ENCODE results near the gene SLC19A2.
"Not testable (repeated sequence)": the region's sequence is repeated elsewhere in the genome, so short reads cannot be mapped to it uniquely, and the experiment has no call there.

The SLC19A2 gene

DNA sequence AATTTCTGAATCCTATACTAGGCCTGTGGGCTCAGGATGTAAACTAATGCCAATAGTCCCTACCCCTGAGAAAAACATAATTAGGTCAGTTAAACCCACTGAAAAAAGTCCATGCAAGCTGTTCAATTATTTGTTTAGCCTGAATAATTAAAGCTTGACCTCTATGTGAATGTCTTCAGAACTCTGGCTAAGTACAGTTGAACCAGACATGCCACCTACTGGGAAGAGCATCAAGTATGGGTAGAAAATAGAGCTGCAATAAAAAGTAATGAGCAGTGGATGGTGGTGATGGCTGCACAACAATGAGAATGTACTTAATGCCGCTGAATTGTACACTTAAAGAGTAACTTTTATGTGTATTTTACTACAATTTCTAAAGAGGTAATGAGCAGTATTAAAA is 23.6 kb upstream of the SLC19A2 start:
- DNase-seq (ENCODE audit: low read depth in 2 of 2): no peak

DNA sequence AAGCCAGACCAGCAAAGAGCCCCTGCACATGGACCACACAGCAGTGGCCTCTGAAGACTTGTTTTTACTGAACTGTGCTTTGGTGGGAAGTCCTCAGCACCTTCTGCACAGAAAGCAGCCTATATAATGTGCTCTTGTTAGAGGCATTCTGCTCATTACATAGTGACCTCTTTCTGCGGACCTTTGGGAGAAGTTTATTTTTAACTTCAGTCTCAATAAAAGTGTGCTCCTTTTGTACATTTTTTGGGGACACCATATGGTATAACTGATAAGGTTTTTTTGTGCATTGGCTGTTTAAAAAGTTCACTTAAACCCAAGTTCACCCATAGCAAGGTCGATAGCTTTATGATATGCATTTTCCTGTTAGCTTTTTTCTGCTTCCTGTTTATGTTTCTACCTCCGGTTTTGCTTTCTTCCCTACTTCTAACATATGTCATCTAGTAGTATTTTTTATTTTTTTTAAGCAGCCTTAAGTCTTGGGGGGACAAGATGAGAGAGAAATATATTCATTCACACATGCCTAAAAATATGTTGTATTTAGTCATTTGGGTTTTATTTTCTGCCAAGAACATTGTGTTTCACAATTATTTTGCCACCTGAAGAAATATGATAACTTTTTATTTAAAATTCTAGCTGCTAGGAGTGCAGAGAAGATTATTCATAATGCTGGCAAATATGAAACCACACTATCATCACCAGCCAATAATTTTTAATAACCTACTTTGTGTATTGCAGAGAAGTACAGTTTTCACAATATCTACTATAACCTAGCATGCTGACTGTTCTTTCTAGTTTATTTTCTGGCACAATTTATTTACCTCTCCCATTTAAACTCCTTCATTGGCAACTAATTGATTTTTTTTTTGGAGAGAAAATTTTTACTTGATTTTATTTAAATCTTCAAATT is 22.9 kb upstream of the SLC19A2 start:
- no peak for DNase-seq (ENCODE audit: low read depth in 2 of 2)

DNA sequence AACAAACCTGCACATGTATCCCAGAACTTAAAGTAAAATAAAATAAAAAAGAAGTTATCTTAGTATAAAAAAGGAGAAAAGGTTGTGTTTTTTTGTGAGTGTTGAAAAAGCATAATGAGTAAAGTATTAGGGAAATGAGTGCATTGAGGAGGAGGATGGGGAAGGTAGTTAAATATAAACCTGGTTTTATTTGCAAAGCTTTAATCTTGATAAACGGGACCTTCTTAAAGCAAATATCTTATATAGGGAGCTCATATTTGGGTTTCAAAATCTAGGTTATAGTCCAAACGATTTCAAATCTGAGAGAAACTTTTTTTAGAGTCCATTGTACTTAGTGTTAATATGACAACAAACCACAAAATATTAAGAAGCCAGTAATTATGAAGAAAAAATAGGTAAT is 21.7 kb upstream of the SLC19A2 start:
- DNase-seq (ENCODE audit: low read depth in 2 of 2): no peak

DNA sequence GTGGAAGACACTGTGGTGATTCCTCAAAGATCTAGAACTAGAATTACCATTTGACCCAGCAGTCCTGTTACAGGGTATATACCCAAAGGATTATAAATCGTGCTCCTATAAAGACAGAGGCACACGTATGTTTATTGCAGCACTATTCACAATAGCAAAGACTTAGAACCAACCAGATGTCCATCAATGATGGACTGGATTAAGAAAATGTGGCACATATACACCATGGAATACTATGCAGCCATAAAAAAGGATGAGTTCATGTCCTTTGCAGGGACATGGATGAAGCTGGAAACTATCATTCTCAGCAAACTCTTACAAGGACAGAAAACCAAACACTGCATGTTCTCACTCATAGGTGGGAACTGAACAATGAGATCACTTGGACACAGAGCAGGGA is 17.9 kb upstream of the SLC19A2 start:
- not testable (repeated sequence) for DNase-seq (ENCODE audit: low read depth in 2 of 2)

DNA sequence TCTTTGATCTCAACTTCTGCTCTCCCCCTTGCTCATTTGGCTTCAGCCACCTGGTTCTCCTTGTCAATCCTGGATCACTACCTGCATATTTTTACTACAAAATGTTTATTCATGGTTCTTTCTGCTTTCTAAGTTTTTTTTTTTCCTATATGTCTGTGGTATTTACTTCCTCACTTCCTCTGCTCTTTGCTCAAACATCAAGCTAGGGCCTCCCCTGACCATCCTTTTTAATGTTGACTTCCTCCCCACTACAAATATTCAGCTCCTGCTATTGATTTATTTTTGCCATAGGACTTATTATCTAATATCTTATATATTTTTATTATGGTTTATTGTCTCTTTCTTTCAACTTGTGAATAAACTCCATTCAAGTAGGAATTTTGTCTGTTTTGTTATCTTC is 14.1 kb upstream of the SLC19A2 start:
- DNase-seq (ENCODE audit: low read depth in 2 of 2): no peak

DNA sequence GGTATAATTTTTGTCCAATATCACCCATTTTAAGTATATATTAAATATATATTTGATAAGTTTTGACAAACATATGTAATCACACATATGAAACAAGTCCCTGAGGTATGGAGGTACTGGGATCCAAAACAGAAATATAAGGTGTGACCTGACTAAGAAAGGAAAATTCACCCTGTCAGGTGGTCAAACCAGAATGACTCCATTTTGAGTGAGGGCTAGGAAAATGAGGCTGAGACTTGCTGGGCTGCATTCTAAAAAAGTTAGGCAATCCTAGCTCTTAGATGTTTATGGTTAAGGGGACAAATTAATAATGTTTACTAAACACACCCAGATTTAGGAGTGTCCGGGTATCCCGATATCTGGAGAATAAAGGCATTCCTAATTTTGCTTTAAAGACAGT is 11.6 kb upstream of the SLC19A2 start:
- DNase-seq (ENCODE audit: low read depth in 2 of 2): no peak

DNA sequence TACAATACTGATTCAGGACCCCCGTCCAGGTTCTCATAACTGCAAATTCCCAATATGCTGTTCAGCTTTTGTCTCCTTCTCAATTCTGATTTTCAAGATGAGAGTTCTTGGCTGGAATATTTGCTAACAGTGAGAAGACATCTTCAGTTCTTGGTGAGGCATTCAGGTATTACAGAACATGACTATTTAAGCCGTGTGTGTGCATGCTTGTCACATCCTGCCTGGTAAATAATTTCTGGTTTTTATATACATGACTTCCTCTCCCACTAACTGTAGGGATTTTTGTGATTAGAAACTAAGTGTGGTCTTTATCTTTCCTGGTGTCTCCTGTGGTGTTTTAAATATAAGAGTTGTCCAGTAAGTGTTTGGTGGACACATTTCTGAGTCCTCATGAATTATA is 10.2 kb upstream of the SLC19A2 start:
- DNase-seq (ENCODE audit: low read depth in 2 of 2): no peak

DNA sequence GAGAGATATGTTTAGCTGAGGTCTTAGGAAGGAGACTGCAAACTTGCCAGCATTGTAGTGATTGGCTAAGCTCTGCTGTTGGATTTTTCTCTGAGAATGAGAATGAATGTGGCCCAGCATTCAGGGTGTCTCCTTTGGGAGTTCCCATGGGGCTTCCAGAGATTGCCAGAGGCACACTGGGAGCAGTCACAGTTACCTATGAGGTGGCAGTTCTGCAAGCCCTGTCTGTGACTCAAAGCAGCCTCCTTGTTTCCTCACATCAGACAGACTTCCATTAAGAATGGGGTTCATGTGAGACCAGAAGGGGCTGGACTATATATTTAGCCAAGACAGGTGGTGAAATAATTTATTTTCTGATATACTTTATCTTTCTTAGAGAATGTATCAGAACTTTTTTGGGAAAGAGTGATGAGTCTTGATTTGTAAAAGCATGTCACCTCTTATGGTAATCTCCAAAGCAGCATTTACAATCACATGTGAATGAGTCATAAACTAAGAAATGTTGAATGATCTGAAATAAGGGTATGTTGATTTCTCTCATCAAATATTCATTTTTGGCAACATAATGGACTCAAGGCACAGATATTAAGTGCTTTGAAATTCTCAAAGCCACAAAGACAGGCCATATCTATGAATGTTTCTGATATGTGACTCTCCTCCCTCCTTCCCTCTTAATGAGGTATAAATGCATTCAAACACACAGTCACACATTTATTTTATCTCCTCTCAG is 9.5 kb upstream of the SLC19A2 start:
- no peak for DNase-seq (ENCODE audit: low read depth in 2 of 2)

DNA sequence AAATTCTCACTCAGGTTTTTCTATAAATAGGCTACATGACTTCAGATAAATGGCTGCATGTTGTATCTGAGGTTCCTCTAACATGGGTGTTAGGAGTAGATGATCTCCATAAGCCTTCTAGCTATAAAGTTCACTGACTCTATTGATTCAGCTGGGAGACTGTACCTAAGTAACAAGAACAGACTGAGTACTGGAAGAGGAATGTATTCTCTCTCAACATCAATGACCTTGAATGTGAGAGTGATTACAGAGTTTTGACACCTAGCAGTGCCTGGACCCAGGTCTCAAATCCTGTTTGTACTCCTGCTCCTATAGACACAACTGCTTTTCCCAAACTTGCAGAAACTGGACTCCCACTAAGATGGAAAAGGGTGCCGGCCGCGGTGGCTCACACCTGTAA is 8.6 kb upstream of the SLC19A2 start:
- no peak for DNase-seq (ENCODE audit: low read depth in 2 of 2)

DNA sequence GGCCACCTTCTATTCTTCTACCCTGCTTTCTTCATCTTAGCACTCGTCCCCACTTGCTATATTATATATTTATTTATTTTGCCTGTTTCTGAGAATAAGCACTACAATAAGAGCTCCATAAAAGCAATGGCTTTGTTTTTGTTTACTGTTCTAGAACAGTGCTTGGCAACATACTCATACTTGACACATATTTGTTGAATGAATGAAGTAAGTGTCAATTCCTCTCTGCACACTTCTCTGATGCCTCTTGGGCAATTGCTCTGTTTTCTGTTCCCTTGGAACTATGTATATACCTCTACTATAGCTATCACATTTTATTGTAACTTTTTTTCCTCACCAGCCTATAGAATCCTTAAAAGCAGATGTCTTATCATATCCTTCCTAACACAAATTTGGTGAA is 7.5 kb upstream of the SLC19A2 start:
- no peak for DNase-seq (ENCODE audit: low read depth in 2 of 2)

DNA sequence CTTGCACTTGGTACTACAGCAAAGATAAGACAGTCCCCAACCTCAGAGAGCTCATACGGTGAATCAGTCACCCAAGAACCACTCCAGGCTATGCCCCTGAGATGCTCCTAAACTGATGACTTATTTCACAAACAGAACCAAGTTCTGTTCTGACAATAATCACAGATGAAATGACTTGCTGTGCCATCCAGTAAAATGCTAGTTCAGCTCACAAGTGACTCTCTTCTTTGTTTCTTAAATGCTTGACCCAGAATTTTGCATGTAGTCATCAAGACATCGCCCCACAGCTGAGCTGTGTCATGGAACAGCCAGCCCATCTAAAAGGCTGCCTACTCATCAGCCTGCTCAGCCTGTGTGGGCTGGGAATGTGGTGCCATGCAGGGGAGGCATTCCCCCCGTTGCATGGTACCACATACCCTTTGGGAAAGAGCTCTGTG is 6.1 kb upstream of the SLC19A2 start:
- peak; percentile 37 to 47 for DNase-seq (ENCODE audit: low read depth in 2 of 2)

DNA sequence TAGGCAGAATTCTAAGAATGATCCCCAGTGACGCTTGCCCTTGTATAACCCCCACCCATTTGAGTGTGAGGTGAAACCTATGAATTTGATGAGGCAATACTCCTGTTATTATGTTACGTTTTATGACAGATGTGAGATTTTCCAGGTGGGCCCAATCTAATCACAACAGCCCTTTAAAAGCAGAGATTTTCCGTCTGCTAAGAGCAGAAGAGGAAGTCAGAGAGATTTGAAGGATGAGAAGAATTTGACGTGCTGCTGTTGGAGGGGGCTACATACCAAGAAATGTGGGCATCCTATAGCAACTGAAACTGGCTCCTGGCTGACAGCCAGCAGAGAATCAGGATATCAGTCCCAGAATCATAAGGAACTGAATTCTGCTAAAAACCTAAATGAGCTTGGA is 2.4 kb upstream of the SLC19A2 start:
- no peak for DNase-seq (ENCODE audit: low read depth in 2 of 2)

DNA sequence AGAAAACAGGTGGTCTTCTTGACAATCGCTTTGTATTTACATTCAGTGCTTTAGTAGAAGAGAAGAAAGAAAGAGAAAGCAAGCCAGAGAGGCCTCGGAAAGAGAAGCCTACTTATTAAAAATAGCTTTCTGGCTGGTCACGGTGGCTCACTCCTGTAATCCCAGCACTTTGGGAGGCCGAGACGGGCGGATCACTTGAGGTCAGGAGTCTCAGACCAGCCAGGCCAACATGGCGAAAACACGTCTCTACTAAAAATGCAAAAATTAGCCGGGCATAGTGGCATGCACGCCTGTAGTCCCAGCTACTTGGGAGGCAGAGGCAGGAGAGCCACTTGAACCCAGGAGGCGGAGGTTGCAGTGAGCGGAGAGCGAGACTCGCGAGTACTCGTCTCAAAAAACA is 1.8 kb upstream of the SLC19A2 start:
- no peak for DNase-seq (ENCODE audit: low read depth in 2 of 2)

DNA sequence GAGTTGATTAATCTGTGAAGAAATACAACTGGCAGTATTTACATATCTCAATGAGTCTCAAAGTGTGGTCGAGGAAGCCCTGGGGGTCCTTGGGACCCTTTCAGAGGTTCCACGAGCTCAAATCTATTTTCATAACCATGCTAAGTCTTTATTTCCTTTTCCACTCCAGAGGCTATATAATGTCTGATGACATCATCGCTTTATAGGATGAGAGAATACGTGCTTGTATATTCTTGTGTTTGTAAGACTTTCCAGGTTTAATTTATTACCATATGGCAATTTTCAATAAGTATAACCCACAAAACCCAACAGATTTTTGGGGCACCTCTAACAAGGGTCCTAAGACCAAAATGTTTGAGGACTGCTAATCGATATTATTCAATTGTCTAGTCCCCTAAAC is 1.4 kb upstream of the SLC19A2 start:
- no peak for DNase-seq (ENCODE audit: low read depth in 2 of 2)

DNA sequence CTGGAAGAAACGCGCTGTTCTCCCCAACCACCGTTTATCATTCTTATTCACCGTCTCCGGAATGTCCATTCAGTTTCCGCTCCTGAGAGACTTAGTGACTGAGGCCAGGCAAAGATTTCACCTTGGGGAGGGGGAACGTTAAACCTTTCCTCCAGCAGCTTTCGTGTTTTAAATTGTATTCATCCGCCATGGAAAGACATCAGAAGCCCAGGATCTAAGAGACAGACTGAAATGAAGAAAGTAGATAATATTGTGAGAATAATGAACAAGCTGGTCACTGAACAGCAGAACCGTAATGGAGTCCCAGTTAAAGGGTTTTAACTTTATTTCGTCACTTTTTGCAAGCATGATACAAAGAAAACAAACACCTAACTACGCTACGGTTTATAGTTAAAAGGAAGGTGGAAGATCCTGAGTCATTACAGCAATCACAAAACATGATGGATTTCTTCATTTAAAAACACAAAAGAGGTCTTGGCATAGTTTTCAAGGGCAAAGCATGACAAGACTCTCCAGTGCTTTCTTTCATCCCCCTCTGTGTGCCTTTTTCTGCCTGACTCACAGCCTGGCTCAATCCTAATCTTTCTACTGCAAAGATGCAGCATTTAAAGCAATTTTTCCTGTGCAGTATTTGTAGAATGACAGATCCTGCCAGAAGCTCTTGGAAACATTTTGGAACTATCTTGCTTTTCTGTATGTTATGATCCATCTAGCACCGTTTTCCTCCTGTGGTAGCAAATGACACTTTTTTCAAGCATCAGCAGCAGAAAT is 722 bp upstream of the SLC19A2 start:
- DNase-seq (ENCODE audit: low read depth in 2 of 2): no peak

DNA sequence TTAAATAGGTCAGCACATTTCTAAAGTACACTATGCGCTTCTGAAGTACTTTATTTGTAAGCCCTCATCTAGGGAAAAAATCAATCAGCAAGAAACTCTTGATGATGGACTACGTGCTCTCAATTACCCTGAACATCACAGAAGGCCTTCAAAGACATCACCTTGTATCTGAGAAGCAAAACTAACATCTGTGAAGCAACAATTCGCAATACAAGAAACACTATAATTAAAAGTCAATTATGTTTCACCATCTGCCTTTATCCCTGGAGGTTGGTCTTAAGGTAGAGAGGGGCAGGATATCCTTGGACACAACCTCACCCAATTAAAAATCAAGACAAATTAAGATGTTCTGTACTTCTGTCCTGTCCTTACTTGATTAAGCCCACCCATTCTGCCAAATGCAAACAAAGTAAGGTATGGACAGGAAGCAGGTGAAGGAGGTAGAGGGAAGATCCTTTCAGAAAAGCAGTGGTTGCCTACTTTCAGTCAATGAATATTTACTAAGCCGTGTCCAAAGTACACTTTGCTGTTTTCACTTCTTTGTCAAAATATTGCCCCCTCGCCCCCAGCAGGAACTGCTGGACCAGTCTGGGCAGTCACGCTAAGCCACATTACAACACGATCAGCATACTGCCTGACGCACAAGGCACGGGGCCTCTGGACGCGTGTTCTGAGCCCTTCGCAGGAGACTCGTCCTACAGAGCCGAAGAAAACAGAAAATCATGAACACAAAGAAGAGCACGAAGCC is 887 bp downstream of the SLC19A2 start:
- DNase-seq (ENCODE audit: low read depth in 2 of 2): no peak

DNA sequence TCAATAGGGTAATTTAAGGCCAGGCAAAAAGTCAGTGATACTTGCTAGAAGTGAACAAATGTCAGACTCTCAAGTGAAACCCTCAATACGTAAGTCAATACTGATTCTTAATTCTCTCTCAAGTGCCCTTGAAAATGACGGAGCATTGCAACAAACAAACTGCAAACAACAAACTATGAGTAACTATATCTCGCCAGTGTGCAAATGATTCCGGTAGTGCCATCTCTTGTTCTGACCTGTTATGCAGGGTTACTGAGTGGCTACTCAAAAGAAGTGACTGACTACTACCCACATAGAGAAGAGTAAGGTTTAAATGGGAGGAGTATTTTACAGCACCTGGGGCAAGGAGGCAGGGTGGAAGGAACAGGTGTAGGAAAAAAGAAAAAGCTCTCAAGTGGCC is 1.6 kb downstream of the SLC19A2 start:
- DNase-seq (ENCODE audit: low read depth in 2 of 2): no peak

DNA sequence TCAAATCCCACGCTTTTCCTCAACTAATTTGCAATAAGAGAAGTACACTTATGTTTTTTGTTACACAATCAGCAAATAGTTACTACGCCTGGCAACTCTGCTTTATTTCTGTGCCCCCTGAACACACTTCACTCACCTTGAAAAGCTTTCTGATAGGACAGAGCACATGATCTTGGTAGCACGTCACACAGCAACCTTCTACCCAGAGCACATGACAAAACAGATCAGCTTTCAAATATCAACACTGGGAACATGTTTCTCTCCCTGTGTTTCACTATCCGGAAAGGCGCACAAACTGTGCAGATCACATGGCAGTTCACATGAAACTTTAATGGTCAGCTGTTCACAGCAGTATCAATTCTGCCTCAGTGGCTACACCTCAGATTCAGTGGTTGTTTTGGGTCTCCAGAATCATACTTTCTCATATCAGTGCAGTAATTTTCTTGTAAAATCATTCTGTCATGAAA is 2.2 kb downstream of the SLC19A2 start:
- DNase-seq (ENCODE audit: low read depth in 2 of 2): no peak

DNA sequence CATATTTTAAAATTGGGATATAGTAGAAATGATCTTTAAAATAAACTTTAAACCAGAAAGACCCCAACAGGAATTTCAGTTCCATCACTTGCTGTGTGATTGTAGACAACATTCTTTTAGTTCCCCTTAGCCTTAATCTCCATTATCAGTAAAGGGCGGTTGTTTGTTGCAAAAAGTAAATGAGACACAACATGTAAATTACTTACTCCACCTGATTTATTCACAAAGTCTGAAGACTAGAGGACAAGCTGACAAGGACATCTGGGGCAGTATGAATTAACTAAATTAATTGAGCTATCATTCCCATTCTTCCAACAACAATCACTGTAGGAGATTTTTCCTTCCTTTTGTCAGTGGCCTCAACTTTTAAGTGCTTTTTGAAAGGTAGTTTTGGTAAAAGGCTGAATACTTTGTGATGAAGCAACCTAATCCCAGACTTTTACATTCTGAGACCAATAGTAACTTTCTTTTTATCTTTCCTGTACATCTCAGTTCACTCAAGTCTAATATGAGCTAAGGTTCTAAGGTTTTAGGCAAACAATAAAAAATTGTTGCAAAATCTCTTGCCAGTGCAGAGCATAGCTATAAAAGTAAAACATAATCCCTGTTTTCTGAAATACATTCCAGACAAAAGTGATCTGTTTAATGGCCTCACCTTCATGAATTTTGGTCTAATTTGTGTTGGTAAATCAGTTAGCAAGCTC is 6.2 kb downstream of the SLC19A2 start:
- DNase-seq (ENCODE audit: low read depth in 2 of 2): no peak

DNA sequence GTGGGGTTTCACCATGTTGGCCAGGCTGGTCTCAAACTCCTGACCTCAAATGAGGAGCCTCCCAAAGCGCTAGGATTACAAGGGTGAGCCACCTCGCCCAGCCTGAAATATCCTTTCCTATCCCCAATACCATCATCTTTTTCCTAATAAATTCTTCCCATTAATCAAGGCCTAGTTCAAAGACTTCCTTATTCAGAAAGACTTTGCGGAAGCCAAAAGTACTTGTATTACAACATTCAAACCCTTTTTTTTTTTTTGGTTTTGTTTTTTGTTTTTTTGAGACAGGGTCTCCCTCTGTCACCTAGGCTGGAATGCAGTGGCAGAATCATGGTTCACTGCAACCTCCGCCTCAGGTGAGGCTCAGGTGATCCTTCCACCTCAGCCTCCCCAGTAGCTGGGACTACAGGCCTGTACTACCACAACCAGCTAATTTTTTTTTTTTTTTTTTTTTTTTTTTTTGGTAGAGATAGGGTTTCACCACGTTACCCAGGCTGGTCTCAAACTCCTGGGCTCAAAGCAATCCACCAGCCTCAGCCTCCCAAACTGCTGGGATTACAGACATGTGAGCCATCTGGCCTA is 7.6 kb downstream of the SLC19A2 start:
- DNase-seq (ENCODE audit: low read depth in 2 of 2): no peak

Data from stimulated activated CD4-positive, alpha-beta T cell treated with anti-CD3 and anti-CD28 coated beads, Interleukin-15, amount 100 ng/mL, for 48 hours (primary cell).